ENCODE measurements around the gene ALDH1A2.
"Not testable (repeated sequence)": the region's sequence is repeated elsewhere in the genome, so short reads cannot be mapped to it uniquely, and the experiment has no call there.

The ALDH1A2 gene

DNA sequence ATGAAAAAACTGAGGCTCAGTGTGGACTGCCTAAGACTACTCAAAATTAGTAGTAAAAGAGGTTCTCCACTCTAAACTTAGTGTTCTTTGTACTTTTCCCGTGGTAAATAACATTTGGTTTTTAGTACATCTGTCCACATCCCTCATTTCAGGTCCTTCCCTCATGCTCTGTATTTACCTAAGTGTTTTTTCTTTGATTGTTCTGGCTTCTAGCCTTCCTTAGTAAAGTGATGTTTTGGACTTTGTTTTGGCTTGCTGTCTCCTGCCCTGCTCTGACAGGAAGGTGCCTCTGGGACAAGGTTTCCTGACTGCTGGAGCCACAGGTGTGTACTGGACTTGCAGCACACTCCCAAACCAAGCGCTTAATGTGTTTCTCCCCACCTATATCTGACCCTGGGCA is 29.9 kb upstream of the ALDH1A2 start:
- Histone ChIP-seq H3K36me3 (ENCODE audit: control insufficient read depth, insufficient read depth, low read length) (no peaks in the 10 kb centered on the region), H3K27me3 (replicated peaks; ENCODE audit: control insufficient read depth, insufficient read depth, low read length, poor library complexity, severe bottlenecking) (no peaks in the 10 kb centered on the region), H3K4me3 (ENCODE audit: insufficient read depth, low read depth, low read length, poor library complexity, severe bottlenecking) (no peak overlapping the region), H3K9me3 (ENCODE audit: control insufficient read depth, low read length) (no peaks in the 10 kb centered on the region), H3K27ac (ENCODE audit: insufficient read depth, low read length, poor library complexity, severe bottlenecking) (no peak overlapping the region), H3K4me1 (ENCODE audit: control insufficient read depth, insufficient read depth, low read length, poor library complexity, severe bottlenecking) (no peaks in the 10 kb centered on the region)
- DNase-seq: no peak

DNA sequence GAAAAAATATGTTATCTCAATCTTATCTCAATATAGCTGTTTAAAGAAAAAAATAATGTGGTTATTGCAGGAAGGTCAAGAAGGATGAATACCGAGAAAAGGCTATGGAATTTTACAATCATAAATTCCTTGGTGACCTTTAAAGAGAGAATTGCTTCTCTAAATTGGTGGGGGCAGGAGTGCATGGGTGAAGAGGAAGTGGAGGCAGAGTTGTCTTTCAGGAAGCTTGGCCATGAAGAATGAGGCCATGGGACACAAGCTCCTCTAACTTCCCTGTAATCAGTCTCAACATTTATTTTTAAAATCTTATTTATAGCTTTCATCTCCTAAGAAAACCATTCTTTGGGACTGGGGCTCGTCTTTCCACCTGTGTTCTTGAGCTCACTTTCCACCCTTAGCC is 22.4 kb upstream of the ALDH1A2 start:
- Histone ChIP-seq H3K27ac (ENCODE audit: insufficient read depth, low read length, poor library complexity, severe bottlenecking) (no peak overlapping the region), H3K4me3 (ENCODE audit: insufficient read depth, low read depth, low read length, poor library complexity, severe bottlenecking) (no peak overlapping the region), H3K36me3 (ENCODE audit: control insufficient read depth, insufficient read depth, low read length) (no peaks in the 10 kb centered on the region), H3K27me3 (replicated peaks; ENCODE audit: control insufficient read depth, insufficient read depth, low read length, poor library complexity, severe bottlenecking) (no peaks in the 10 kb centered on the region), H3K4me1 (ENCODE audit: control insufficient read depth, insufficient read depth, low read length, poor library complexity, severe bottlenecking) (no peaks in the 10 kb centered on the region), H3K9me3 (ENCODE audit: control insufficient read depth, low read length) (no peaks in the 10 kb centered on the region)
- no peak for DNase-seq

DNA sequence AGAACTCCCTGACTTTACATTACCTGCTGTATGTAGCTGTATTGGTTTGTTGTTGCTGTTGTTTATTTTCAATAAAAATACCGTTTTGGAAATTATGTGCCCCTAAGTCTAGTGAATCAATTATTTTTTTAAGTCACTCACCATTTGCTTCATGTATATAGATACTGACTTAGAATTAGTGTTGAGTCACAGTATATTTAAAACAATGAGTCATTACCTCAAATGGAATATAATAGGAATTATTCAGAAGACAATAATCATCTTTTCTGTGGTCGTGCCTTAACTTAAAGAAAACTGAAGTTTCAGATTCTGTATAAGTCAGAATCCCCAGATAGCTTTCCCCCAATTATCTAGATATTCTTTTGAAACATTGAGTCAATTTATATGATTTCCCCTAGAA is 21.0 kb upstream of the ALDH1A2 start:
- no peak overlapping the region for H3K4me3 ChIP-seq (ENCODE audit: insufficient read depth, low read depth, low read length, poor library complexity, severe bottlenecking)
- no peaks in the 10 kb centered on the region for H3K36me3 ChIP-seq (ENCODE audit: control insufficient read depth, insufficient read depth, low read length)
- H3K4me1 ChIP-seq (ENCODE audit: control insufficient read depth, insufficient read depth, low read length, poor library complexity, severe bottlenecking): no peaks in the 10 kb centered on the region
- no peaks in the 10 kb centered on the region for H3K27me3 ChIP-seq (replicated peaks; ENCODE audit: control insufficient read depth, insufficient read depth, low read length, poor library complexity, severe bottlenecking)
- no peak for DNase-seq
- no peak overlapping the region for H3K27ac ChIP-seq (ENCODE audit: insufficient read depth, low read length, poor library complexity, severe bottlenecking)
- no peaks in the 10 kb centered on the region for H3K9me3 ChIP-seq (ENCODE audit: control insufficient read depth, low read length)

DNA sequence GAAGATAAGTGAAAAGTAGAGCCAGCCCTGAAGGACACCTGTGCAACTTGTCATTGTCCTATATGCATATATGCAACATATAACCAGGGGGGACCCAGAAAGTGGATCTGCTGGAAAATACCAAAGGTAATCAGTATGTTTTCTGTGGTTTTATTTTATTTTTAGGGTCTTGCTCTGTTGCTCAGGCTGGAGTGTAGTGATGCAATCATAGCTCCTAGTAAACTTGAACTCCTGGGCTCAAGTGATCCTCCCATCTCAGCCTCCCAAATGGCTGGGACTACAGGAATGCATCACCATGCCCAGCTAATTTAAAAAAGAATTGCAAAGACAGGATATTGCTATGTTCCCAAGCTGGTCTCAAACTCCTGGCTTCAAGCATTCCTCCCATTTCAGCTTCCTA is 18.0 kb upstream of the ALDH1A2 start:
- Histone ChIP-seq H3K4me1 (ENCODE audit: control insufficient read depth, insufficient read depth, low read length, poor library complexity, severe bottlenecking) (no peaks in the 10 kb centered on the region), H3K27ac (ENCODE audit: insufficient read depth, low read length, poor library complexity, severe bottlenecking) (no peak overlapping the region), H3K36me3 (ENCODE audit: control insufficient read depth, insufficient read depth, low read length) (no peaks in the 10 kb centered on the region), H3K4me3 (ENCODE audit: insufficient read depth, low read depth, low read length, poor library complexity, severe bottlenecking) (no peak overlapping the region), H3K27me3 (replicated peaks; ENCODE audit: control insufficient read depth, insufficient read depth, low read length, poor library complexity, severe bottlenecking) (no peaks in the 10 kb centered on the region), H3K9me3 (ENCODE audit: control insufficient read depth, low read length) (no peaks in the 10 kb centered on the region)
- no peak for DNase-seq

DNA sequence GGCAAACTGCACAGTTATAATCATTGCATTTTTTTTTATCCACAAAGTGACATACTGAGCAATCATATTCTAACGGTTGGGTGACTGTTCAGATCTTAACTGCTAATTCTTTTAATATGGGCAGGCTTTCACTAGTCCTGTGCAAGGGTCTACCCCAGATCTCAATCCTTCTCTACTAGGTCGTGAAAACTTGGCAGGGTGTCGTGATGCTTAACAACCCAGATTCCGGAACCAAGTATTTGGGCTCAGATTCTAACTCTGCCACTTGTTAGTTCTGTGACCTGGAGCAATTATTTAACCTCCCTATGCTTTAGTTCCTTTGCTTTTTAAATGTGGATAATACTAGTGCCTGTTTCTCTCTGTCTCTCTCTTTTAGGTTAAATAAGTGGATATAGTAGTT is 16.4 kb upstream of the ALDH1A2 start:
- H3K4me3 ChIP-seq (ENCODE audit: insufficient read depth, low read depth, low read length, poor library complexity, severe bottlenecking): no peak overlapping the region
- no peaks in the 10 kb centered on the region for H3K36me3 ChIP-seq (ENCODE audit: control insufficient read depth, insufficient read depth, low read length)
- no peak overlapping the region for H3K27ac ChIP-seq (ENCODE audit: insufficient read depth, low read length, poor library complexity, severe bottlenecking)
- no peaks in the 10 kb centered on the region for H3K27me3 ChIP-seq (replicated peaks; ENCODE audit: control insufficient read depth, insufficient read depth, low read length, poor library complexity, severe bottlenecking)
- no peak for DNase-seq
- no peaks in the 10 kb centered on the region for H3K9me3 ChIP-seq (ENCODE audit: control insufficient read depth, low read length)
- H3K4me1 ChIP-seq (ENCODE audit: control insufficient read depth, insufficient read depth, low read length, poor library complexity, severe bottlenecking): no peaks in the 10 kb centered on the region

DNA sequence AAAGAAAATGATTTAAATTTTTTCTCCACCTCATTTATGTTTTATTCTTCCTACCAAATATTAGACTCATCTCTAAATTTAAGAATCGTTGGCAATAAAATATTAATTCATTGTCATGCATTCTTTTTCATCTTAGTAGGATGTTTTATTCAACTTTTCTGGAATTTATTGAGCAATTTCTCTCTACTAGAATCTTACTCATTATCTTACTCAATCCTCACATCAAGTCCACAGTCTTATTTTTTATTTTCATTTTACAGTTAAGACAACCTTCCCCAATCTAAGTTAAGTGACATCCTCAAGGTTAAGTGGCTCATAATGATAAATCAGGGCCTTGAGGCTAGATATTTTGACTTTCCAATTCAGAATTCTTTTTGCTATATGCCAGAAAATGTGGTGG is 15.9 kb upstream of the ALDH1A2 start:
- H3K27ac ChIP-seq (ENCODE audit: insufficient read depth, low read length, poor library complexity, severe bottlenecking): no peak overlapping the region
- DNase-seq: no peak
- no peaks in the 10 kb centered on the region for H3K36me3 ChIP-seq (ENCODE audit: control insufficient read depth, insufficient read depth, low read length)
- no peaks in the 10 kb centered on the region for H3K4me1 ChIP-seq (ENCODE audit: control insufficient read depth, insufficient read depth, low read length, poor library complexity, severe bottlenecking)
- no peak overlapping the region for H3K4me3 ChIP-seq (ENCODE audit: insufficient read depth, low read depth, low read length, poor library complexity, severe bottlenecking)
- no peaks in the 10 kb centered on the region for H3K9me3 ChIP-seq (ENCODE audit: control insufficient read depth, low read length)
- no peaks in the 10 kb centered on the region for H3K27me3 ChIP-seq (replicated peaks; ENCODE audit: control insufficient read depth, insufficient read depth, low read length, poor library complexity, severe bottlenecking)

DNA sequence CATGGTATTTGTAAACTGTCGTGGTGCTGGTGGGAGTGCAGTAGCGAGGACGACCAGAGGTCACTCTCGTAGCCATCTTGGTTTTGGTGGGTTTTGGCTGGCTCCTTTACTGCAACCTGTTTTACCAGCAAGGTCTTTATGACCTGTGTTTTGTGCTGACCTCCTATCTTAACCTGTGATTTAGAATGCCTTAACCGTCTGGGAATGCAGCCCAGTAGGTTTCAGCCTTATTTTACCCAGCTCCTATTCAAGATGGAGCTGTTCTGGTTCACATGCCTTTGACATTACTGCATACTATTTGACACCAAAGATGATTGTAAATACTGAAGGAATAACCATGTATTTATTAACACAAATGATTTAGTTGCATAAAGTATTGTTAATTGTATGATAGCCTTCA is 15.4 kb upstream of the ALDH1A2 start:
- not testable (repeated sequence) for H3K4me1 ChIP-seq (ENCODE audit: control insufficient read depth, insufficient read depth, low read length, poor library complexity, severe bottlenecking); H3K27ac ChIP-seq (ENCODE audit: insufficient read depth, low read length, poor library complexity, severe bottlenecking); DNase-seq; H3K9me3 ChIP-seq (ENCODE audit: control insufficient read depth, low read length); H3K27me3 ChIP-seq (replicated peaks; ENCODE audit: control insufficient read depth, insufficient read depth, low read length, poor library complexity, severe bottlenecking); H3K36me3 ChIP-seq (ENCODE audit: control insufficient read depth, insufficient read depth, low read length); H3K4me3 ChIP-seq (ENCODE audit: insufficient read depth, low read depth, low read length, poor library complexity, severe bottlenecking)

DNA sequence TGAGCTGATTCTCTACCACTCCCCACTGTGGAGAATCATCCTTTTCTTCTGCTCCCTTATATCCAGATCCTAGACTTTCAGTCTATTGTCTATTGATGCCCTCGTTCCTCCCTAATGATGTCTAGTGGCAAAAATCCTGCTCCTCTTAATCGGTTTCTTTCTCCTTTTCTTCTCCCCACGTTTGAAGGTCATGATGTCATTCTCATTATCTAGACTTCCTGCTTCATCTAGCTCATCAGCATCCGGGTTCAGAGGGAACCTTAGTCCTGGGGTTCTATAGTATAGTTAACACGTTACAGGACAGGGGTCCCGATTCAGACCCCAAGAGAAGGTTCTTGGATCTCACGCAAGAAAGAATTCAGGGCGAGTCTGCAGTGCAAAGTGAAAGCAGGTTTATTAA is 14.9 kb upstream of the ALDH1A2 start:
- Histone ChIP-seq H3K27me3 (replicated peaks; ENCODE audit: control insufficient read depth, insufficient read depth, low read length, poor library complexity, severe bottlenecking) (no peaks in the 10 kb centered on the region), H3K9me3 (ENCODE audit: control insufficient read depth, low read length) (no peaks in the 10 kb centered on the region), H3K27ac (ENCODE audit: insufficient read depth, low read length, poor library complexity, severe bottlenecking) (no peak overlapping the region), H3K4me1 (ENCODE audit: control insufficient read depth, insufficient read depth, low read length, poor library complexity, severe bottlenecking) (no peaks in the 10 kb centered on the region), H3K36me3 (ENCODE audit: control insufficient read depth, insufficient read depth, low read length) (no peaks in the 10 kb centered on the region), H3K4me3 (ENCODE audit: insufficient read depth, low read depth, low read length, poor library complexity, severe bottlenecking) (no peak overlapping the region)
- no peak for DNase-seq

DNA sequence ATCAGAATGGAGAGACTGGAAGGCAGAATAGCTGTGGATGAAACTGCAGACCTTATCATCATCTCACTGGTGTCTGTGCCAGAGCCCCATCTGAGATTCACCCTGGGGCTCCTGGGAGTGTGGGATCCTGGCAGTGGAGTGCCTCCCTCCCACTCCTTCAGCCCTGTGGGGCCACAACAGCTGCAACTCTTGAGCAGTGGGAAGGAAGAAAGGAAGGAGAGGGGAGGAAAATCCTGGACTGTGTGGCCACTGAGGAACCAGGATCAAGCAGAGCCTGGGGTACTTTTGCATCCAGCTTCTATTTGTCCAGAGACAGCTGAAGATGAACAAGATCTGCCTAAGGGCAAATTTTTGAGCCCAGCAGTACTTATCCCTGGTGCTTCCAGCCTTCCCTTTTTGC is 13.1 kb upstream of the ALDH1A2 start:
- H3K4me1 ChIP-seq (ENCODE audit: control insufficient read depth, insufficient read depth, low read length, poor library complexity, severe bottlenecking): no peaks in the 10 kb centered on the region
- H3K27me3 ChIP-seq (replicated peaks; ENCODE audit: control insufficient read depth, insufficient read depth, low read length, poor library complexity, severe bottlenecking): no peaks in the 10 kb centered on the region
- H3K9me3 ChIP-seq (ENCODE audit: control insufficient read depth, low read length): no peaks in the 10 kb centered on the region
- no peaks in the 10 kb centered on the region for H3K36me3 ChIP-seq (ENCODE audit: control insufficient read depth, insufficient read depth, low read length)
- no peak overlapping the region for H3K27ac ChIP-seq (ENCODE audit: insufficient read depth, low read length, poor library complexity, severe bottlenecking)
- no peak overlapping the region for H3K4me3 ChIP-seq (ENCODE audit: insufficient read depth, low read depth, low read length, poor library complexity, severe bottlenecking)
- no peak for DNase-seq

DNA sequence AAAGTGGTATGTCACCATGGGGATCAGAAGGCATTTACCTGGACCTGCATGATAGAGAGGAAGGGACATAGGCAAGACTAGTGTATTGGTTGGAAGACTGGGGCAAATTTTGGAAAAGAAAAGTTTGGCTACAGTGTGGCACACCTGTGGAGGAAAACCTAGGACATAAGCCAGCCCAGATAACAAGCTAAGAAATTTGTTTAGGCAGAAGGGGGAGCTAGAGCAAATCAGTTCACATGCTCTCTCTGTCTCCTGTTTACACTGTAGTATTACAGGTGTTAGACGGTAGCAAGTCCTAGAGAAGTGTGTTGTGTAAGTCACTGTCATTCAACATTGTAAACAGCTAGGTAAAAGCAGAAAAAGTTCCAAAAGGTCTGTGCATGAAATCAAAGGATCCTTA is 11.9 kb upstream of the ALDH1A2 start:
- DNase-seq: no peak
- Histone ChIP-seq H3K36me3 (ENCODE audit: control insufficient read depth, insufficient read depth, low read length) (no peaks in the 10 kb centered on the region), H3K4me1 (ENCODE audit: control insufficient read depth, insufficient read depth, low read length, poor library complexity, severe bottlenecking) (no peaks in the 10 kb centered on the region), H3K27ac (ENCODE audit: insufficient read depth, low read length, poor library complexity, severe bottlenecking) (no peak overlapping the region), H3K9me3 (ENCODE audit: control insufficient read depth, low read length) (no peaks in the 10 kb centered on the region), H3K27me3 (replicated peaks; ENCODE audit: control insufficient read depth, insufficient read depth, low read length, poor library complexity, severe bottlenecking) (no peaks in the 10 kb centered on the region), H3K4me3 (ENCODE audit: insufficient read depth, low read depth, low read length, poor library complexity, severe bottlenecking) (no peak overlapping the region)

DNA sequence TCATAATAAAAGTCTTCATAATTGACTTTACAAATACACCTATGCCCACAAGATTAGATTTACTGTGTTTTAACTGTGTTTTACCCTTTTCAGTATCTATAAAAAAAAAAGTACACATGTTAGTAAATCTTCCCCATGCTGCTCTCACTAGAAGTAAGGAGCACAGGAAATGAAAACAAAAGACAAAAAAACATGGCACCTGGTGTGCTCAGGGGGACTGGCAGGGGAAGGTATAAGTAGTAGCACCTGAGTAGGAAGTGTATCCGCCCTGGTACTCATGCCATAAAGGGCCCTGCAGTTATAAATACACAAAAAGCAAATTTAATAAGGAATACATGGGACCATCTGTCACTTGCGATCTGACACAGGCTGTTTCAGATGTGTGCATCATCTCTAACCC is 8.9 kb upstream of the ALDH1A2 start:
- Histone ChIP-seq H3K27me3 (replicated peaks; ENCODE audit: control insufficient read depth, insufficient read depth, low read length, poor library complexity, severe bottlenecking) (no peaks in the 10 kb centered on the region), H3K9me3 (ENCODE audit: control insufficient read depth, low read length) (no peaks in the 10 kb centered on the region), H3K4me1 (ENCODE audit: control insufficient read depth, insufficient read depth, low read length, poor library complexity, severe bottlenecking) (no peaks in the 10 kb centered on the region), H3K27ac (ENCODE audit: insufficient read depth, low read length, poor library complexity, severe bottlenecking) (no peak overlapping the region), H3K4me3 (ENCODE audit: insufficient read depth, low read depth, low read length, poor library complexity, severe bottlenecking) (no peak overlapping the region), H3K36me3 (ENCODE audit: control insufficient read depth, insufficient read depth, low read length) (no peaks in the 10 kb centered on the region)
- no peak for DNase-seq

Measured in effector memory CD4-positive, alpha-beta T cell (primary cell).